ENCODE measurements around the gene BCAS1. TPM values are rescaled to one million over a fixed set of nuclear protein-coding genes. Genes with fewer than 3 reads are reported as not detected.

BCAS1 gene
- polyA plus RNA-seq, 1 of the 3 experiments (the other 2 are of a cell fraction): not detected

- no peak for TF ChIP-seq MXI1 (IDR thresholded peaks at IDR 0.05; ENCODE audit: low read depth, low read length)
Measured at GRCh38 chr20:53963635-53964034, 106.8 kb downstream of the BCAS1 start (continued).

- H3K4me3 ChIP-seq (ENCODE audit: low read depth in 2 of 2, low read length in 1 of 2): no peak overlapping the region
- H3K9me3 ChIP-seq: no peaks in the 10 kb centered on the region
- H3K79me2 ChIP-seq (ENCODE audit: insufficient read depth): no peaks in the 10 kb centered on the region
- no peak overlapping the region for H2AFZ ChIP-seq (ENCODE audit: low read depth)
- TF ChIP-seq IRF3 (IDR thresholded peaks at IDR 0.05; ENCODE audit: low read depth, low read length) (no peak), RCOR1 (IDR thresholded peaks at IDR 0.05; ENCODE audit: low read length) (no peak), PBX3 (IDR thresholded peaks at IDR 0.05) (no peak), POLR2AphosphoS5 (IDR thresholded peaks at IDR 0.05; ENCODE audit: low read depth, low read length) (no peak), FOXJ3 (CRISPR knock-in tag; IDR thresholded peaks at IDR 0.05) (no peak), ELF1 (IDR thresholded peaks at IDR 0.05) (no peak), REST (IDR thresholded peaks at IDR 0.05; ENCODE audit: low read depth, low read length) (no peak), NRF1 (IDR thresholded peaks at IDR 0.05; ENCODE audit: low read depth, low read length) (no peak), RFX5 (IDR thresholded peaks at IDR 0.05; ENCODE audit: low read length) (no peak), TEAD4 (IDR thresholded peaks at IDR 0.05; ENCODE audit: borderline replicate concordance, insufficient read depth) (no peak), FOSL2 (IDR thresholded peaks at IDR 0.05; ENCODE audit: borderline replicate concordance, low read depth) (no peak), CHD2 (IDR thresholded peaks at IDR 0.05; ENCODE audit: low read length, partially characterized antibody) (no peak), FOXM1 (IDR thresholded peaks at IDR 0.05; ENCODE audit: low read depth) (no peak), YY1 (IDR thresholded peaks at IDR 0.05; ENCODE audit: low read depth) (no peak), MXI1 (IDR thresholded peaks at IDR 0.05; ENCODE audit: low read depth, low read length) (no peak)
- H3K9me2 ChIP-seq: no peaks in the 10 kb centered on the region
- peaks cover 2% of the 10 kb centered on the region for H3F3A ChIP-seq (replicated peaks; ENCODE audit: insufficient read depth)
- peaks cover 11% of the 10 kb centered on the region; the same call in 1 of the 2 replicates for H3K27me3 ChIP-seq (ENCODE audit: insufficient read depth)
- WGBS (ENCODE audit: low lambda C conversion rate): 89% methylated on average over 3 of the region's 3 CpGs
- H3K9ac ChIP-seq: no peak overlapping the region
- H3K4me2 ChIP-seq: no peak overlapping the region
- H4K20me1 ChIP-seq (ENCODE audit: insufficient read depth): no peaks in the 10 kb centered on the region
- DNase-seq: no peak
- no peak overlapping the region for H3K27ac ChIP-seq (ENCODE audit: low read depth in 2 of 2, low read length in 1 of 2)
- POLR2A ChIA-PET: no interaction called here
- peaks cover 0 to 9% of the 10 kb centered on the region in 2 experiments; a peak in 1 of 4 replicates for H3K4me1 ChIP-seq (ENCODE audit: control insufficient read depth in 1 of 2, insufficient read depth in 2 of 2, low read depth in 1 of 2, low read length in 1 of 2)
- CTCF ChIA-PET: no interaction called here
- no peaks in the 10 kb centered on the region for H3K36me3 ChIP-seq (replicated peaks in 1 of 2; ENCODE audit: control insufficient read depth in 1 of 2, insufficient read depth in 2 of 2, low read length in 1 of 2)
Measured at GRCh38 chr20:53962388-53962787, 108.0 kb downstream of the BCAS1 start.

Data from SK-N-SH (cell line).